Inferior parietal cortex (tissue), 1 donor: ENCODE results near the gene GPR132.
"Not testable (repeated sequence)": the region's sequence is repeated elsewhere in the genome, so short reads cannot be mapped to it uniquely, and the experiment has no call there.

Experiments
- DNase-seq: peaks from one replicate; pipeline ENCODE4 v3.0.0-alpha.2; 2016; ENCODE audit errors: extremely low spot score

The GPR132 gene

GRCh38 chr14:105091517-105092170, 26.4 kb upstream of the GPR132 start:
- no peak for DNase-seq

DNA sequence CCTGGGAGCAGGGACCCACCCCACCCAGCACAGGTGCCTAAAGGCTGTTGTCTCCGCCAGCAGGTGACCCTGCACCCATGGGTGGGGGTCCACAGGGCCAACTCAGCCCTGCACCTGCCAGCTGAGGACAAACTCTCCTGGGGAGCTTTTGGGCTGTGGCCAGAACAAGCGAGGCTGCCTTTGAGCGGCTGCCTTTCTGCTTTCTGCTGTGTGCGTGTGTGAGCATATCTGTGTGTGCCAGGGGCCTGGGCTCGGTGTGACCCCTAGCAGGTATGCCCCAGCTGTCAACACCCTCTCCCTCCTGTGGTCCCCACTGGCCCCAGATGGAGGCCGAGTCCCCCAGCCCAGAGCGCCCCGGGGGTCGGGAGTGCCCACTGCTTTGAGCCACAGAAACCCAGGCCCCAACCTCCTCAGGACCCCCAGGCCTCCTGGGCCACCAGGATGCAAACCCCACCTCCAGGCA, 25.9 kb upstream of the GPR132 start:
- no peak for DNase-seq

- peak; percentile 78 for DNase-seq
Observed at GRCh38 chr14:105090493-105091053, 25.3 kb upstream of the GPR132 start.

GRCh38 chr14:105089746-105090492, 24.7 kb upstream of the GPR132 start:
- no peak for DNase-seq

- DNase-seq, result no peak
Observed at GRCh38 chr14:105088812-105089745, 23.8 kb upstream of the GPR132 start.

DNA sequence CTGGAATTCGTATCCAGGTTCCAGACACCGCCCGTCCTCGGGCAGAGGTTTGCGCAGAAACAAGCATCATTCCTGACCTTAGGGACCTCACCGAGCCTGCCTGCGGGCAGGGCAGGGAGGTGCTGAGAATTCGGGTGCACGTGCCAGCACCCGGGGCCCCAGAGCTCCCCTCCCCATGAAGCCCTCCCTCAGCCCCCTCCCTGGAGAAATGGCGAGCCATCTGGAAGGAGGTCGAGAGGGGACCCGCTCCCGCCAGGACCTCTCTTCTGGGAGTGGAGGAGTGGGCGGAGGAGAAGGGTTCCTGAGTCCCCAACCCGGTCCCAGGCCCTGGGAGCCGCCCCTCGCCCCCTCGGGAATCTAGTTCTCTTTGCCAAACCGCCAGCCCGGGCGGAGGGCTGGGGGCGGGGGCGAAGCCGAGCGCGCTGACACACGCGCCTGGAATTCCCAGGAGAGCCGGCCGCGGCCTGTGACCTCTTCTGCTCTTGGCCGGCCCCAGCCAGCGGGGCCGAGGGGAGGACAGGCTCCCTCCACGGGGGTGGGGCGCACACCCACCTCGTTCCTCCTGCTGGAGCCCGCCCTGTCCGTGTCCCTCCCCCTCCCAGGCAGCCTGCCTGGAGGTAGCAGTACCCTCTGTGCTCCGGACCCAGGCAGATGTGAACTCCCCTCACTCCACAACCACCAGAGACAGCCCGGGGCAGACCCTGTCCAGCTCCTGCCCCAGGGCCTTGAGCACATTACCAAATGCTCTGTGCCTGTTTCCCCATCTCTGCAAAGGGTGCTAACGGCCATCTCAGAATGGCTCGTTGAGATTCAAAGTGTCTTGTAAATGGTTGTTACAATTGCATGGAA, 23.0 kb upstream of the GPR132 start:
- DNase-seq, result no peak

- no peak for DNase-seq
Observed at GRCh38 chr14:105087308-105087962, 22.2 kb upstream of the GPR132 start.

DNA sequence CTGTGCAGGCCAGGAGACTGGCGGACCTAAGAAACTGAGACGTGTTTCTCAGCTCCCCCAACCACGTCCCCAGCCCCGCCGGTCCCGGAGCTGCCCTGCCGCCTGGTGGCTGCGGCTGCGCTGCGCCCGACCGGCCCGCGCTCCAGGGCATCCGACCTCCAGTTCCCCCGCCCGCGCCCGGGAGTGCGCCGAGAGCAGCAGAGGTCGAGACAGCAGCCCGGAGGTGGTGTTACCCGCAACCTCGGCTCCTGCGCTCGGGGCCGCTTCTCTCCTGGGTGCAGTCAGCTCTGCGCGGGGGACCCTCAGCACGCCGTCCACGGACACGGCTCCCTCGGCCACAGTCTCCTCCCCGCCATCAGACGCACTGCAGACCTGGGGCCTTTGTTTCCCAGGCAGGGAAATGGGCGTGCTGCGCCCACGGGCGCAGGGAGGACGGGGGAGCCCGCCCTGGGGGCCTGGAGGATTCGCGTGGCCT, 21.6 kb upstream of the GPR132 start:
- no peak for DNase-seq

DNA sequence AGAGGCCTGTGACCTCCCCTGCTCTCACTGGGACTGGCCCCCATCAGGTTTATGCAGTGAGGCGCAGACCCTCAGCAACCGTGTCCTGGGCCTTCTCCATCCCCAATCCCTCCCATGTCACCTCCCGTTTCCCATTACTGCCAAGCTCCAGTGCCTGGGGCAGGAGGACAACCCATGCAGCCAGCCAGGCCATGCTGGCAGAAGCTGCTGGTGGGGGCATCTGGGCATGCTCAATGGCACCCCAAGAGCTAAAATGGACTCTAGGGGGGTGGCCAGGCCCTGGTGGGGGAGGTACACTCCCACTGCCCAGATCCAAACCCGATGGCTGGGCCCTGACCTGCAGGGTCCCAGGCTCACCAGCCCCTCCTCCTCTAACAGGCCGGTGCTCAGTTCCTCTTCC, 20.5 kb upstream of the GPR132 start:
- DNase-seq, result no peak

GRCh38 chr14:105084741-105085571, 19.7 kb upstream of the GPR132 start:
- DNase-seq, result no peak

DNA sequence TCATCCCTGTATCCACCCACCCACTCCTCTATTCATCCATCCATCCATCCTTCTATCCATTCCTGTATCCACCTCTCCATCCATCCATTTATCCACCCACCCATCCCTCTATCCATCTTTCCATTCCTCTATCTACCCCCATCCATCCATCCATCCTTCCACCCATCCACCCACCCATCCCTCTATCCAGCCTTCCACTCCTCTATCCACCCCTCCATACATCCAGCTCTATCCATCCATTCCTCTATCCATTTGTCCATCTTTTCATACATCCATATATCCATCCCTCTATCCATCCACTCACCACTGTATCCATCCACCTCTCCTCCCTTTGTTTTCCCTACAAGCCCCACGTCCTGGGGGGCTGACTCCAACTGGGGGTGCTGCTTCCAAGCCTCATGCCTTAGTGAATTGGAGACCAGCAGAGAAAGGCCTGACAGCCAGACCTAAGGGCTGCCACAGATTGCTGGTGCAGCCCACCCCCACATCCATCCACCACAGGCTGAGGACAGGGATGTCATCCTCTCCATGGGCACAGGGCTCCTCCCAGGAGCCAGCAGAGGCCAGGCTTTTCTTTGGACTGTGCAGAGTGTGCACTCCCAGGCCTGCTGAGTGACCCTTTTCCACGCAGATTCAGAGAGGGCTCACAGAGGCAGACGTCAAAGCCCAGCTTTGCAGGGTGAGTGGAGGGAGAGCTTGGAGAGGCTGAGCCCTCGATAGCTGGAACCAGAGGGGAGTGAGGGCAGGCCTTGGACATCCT, 18.9 kb upstream of the GPR132 start:
- DNase-seq, result no peak

DNA sequence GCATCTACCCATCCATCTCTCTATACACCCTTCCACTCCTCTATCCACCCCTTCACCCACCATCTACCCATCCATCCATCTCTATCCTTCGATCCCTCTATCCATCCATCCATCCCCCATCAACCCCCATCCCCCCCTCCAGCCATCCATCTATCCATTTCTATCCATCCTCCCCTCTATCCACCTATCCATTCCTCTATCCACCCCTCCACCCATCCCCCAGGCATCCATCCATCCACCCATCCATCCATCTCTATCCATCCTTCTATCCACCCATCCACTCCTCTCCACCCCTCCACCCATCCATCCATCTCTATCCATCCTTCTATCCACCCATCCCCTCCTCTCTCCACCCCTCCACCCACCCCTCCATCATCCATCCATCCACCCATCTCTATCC, 17.5 kb upstream of the GPR132 start:
- DNase-seq, result no peak

DNA sequence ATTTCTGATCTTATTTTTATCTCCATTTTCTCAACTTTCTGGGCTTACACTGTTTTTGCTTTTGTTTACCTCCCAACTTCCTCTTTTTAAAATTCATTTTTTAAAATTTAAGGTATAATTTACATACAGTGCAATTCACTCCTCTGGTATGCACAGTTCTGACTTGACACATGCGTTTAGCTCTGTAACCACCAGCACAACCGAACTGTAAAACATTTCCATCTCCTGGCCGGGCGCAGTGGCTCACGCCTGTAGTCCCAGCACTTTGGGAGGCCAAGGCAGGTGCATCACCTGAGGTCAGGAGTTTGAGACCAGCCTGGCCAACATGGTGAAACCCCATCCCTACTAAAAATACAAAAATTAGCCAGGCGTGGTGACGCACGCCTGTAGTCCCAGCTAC, 16.2 kb upstream of the GPR132 start:
- DNase-seq, result not testable (repeated sequence)

DNA sequence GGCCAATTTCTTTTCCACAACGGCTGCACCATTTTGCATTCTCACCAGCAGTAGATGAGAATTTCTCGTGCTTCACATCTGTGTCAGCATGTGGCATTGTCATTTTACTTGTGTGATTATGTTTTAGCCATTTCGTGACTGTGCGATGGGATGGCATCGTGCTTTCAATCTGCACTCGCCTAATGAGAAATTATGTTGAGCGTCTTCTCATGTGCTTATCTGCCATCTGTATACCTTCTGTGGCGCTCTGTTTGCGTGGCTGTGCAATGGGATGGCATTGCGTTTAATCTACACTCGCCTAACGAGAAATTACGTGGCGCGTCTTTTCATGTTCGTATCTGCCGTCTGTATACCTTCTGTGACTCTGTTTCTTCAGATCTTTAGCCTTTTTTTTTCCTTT, 14.9 kb upstream of the GPR132 start:
- DNase-seq, result no peak

DNA sequence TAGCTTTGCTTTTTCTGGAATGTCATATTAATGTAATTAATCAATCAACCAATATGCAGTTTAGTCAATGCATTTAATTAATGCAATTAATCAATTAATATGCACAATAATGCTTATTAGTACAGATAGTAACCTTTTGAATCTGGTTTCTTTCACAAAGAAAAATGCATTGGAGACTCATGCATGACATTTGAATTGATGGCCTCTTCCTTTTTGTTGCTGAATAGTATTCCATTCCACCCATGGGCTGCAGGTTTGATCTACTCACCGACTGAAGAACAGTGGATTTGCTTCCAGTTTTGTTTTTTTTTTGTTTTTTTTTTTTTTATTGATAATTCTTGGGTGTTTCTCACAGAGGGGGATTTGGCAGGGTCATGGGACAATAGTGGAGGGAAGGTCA, 13.1 kb upstream of the GPR132 start:
- no peak for DNase-seq

DNA sequence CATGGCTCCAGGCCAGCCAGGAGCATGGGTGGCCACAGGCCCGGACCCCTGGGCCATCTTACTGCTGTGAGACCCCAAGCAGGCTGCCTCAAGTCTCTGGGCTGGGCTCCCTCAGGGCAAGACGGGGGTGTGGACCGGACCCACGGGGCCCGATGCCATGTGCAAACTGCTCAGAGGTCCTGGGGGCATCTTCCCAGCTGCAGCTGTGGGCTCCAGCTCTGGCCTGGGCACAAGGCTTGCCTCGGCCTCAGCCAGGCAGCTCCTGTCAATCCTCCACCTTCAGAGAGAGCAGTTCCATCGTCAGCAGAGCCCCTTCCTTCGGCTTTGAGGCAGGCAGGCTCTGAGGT, 12.4 kb upstream of the GPR132 start:
- no peak for DNase-seq

GRCh38 chr14:105076805-105077648, 11.8 kb upstream of the GPR132 start:
- DNase-seq, result no peak

DNA sequence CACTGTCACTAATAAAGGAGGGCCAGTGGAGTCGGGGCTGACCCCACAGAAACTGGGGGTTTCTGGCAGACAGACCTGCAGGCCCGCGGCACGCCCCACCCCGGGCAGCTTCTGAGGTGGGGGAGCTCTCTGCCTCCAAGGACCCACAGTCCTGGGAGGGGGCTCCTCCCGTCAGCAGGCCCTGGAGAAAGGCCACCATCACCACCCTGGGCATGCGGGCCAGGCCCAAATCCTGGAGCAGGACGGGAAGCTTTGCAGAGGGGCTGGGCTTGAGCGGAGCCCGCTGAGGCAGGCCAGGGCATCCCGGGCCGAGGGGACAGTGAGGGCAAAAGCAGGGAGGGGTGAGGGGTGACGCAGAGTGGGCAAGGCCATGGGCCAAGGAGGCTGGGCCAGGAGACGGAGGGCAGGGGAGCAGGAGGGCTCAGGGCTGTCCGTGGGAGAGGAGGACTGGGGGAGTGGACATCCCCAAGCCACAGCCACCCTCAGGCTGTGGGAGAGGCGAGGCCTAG, 11.1 kb upstream of the GPR132 start:
- DNase-seq, result no peak
